GM21423 (cell line): ENCODE results near the gene GAD1.

Experiments
- ATAC-seq: cut with Tn5 transposase; IDR thresholded peaks from one replicate; pipeline ENCODE4 v1.9.1; 2021; ENCODE audit warnings: mild to moderate bottlenecking, moderate library complexity; ENCODE audit not compliant: unreplicated experiment

The GAD1 gene

DNA sequence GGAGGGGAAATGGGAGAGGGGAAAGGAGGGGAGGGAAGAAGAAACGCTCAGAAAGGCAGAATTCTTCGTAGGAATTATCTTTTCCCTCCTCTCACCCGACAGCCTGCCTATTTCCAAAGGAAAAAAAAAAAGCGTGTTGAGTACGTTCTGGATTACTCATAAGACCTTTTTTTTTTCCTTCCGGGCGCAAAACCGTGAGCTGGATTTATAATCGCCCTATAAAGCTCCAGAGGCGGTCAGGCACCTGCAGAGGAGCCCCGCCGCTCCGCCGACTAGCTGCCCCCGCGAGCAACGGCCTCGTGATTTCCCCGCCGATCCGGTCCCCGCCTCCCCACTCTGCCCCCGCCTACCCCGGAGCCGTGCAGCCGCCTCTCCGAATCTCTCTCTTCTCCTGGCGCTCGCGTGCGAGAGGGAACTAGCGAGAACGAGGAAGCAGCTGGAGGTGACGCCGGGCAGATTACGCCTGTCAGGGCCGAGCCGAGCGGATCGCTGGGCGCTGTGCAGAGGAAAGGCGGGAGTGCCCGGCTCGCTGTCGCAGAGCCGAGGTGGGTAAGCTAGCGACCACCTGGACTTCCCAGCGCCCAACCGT is at the start of gene GAD1:
TSS of gene GAD1 (plus strand) at position 384 of the 589 bp plus-strand sequence. CDS start 1,705 bp downstream, outside the sequence.
- no peak for ATAC-seq

- peak; percentile 51 for ATAC-seq
These were observed 46.6 kb upstream of the GAD1 start, which contains the start of gene ERICH2 for GRCh38 chr2:170770008-170770605. ERICH2 (plus strand) TSS chr2:170770378; CDS start chr2:170770682, 304 bp downstream.

- peak; percentile 84 for ATAC-seq
These were observed 45.9 kb upstream of the GAD1 start for GRCh38 chr2:170770606-170771420.

DNA sequence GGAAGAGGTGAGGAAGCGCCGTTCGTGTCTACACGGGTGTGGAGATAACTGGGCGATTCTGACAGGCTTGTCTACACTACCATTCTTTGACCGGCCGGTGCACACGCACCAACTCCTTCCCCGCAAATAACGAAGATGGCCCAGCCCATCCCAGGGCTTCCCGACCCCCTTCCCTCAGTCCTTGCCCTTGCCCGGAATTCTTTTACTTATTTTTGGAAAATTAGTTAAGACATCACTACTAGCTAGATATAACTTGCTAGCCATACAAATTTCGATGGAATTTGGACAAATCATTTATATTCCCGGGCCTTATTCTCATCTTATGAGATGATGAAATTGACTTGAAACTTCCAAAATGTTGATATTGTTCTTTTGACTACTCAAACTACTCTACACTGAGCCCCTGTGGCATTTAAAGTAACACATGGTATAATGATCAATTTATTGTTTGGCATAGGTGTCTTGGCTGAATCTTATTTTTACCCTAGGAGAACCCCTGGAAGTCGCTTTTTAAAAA is 45.2 kb upstream of the GAD1 start:
- no peak for ATAC-seq

GRCh38 chr2:170772295-170772694 is 44.4 kb upstream of the GAD1 start:
- no peak for ATAC-seq

GRCh38 chr2:170774074-170774473 is 42.6 kb upstream of the GAD1 start:
- no peak for ATAC-seq

GRCh38 chr2:170778900-170779299 is 37.8 kb upstream of the GAD1 start:
- no peak for ATAC-seq

DNA sequence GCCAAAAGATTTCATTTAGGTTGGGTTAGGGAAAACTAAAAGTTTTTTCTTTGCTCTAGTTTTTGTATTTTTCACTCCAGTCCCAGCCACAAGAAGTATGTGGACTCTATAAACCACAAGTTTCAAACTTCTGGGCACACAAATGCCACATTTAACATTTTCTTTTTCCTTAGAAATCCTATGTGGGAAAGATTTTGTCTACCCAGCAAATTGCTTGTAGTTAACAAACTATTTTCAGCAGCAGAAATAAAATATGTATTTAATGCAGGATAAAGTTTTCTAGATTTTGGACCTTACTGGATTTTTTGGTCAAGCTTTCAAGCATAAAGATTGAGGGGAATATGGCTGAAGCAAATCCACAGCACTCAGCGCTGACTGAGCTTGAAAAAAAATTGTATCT is 37.4 kb upstream of the GAD1 start:
- ATAC-seq: no peak

- ATAC-seq: no peak
These were observed 34.0 kb upstream of the GAD1 start for GRCh38 chr2:170782673-170783072.

GRCh38 chr2:170783549-170783948 is 33.1 kb upstream of the GAD1 start:
- no peak for ATAC-seq

DNA sequence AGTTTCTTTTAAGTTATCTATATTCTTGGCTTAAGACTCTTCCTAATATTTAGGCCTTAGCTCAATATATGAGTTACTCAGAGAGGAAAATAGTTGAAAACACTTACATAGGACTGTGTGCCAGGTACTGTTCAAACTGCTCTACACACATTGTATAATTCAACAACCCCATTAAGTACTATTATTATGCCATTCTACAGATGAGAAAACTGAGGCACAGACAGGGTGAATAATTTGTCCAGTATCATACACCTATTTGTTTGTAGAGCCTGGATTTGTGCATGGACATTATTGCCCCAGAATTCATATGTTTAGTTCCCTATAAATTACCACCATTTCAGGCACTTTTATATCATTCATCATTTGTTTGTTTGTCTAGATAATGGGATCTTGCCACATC is 17.7 kb upstream of the GAD1 start:
- no peak for ATAC-seq

GRCh38 chr2:170806548-170806947 is 10.1 kb upstream of the GAD1 start:
- no peak for ATAC-seq

- ATAC-seq: no peak
These were observed 3.7 kb upstream of the GAD1 start for GRCh38 chr2:170812710-170813600.

DNA sequence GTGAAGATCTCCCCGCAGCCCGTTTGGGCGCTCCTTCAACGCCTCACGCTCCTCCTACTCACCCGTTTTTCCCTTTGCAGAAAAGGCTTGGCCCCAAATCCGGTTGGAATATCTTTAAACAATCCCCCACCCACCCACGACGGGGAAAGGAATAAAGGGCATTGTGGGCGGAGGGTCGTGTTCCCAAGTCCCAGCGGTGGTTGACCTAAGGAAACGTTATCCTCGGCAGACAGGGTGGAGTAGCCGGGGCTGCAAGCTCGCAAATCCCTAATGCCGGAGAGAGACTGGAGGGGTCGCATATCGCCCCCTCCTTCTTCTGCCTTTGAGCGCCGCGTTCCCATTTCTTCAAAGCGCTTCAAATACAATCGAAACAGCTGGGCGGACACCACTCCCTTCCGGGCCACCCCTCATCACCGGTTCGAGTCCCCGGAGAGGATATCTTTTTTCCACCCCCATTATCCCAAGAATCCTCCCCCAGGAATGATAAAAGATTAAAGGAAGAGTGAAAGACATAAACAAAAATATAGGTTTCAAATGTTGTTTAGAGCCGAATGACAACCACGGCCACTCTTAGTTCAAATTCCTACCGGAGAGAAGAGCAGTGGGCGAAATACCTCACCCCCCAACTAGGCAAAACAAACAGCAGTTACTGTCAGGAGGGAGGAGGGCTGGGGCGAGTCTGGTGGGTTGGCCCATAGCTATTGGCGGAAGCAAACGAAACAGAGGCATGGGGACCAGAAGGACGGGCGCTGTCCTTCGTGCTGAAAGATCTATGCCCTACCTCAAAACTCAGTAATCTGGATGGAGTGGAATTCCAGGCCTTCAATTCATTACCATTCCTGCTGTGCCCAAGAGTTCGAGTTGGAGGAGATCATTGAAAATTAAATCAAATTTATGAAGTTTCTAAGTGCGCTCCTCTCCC is 2.8 kb upstream of the GAD1 start:
- no peak for ATAC-seq

GRCh38 chr2:170814533-170815230 is 2.0 kb upstream of the GAD1 start:
- ATAC-seq: no peak

GRCh38 chr2:170815311-170815710 is 1.4 kb upstream of the GAD1 start:
- no peak for ATAC-seq

DNA sequence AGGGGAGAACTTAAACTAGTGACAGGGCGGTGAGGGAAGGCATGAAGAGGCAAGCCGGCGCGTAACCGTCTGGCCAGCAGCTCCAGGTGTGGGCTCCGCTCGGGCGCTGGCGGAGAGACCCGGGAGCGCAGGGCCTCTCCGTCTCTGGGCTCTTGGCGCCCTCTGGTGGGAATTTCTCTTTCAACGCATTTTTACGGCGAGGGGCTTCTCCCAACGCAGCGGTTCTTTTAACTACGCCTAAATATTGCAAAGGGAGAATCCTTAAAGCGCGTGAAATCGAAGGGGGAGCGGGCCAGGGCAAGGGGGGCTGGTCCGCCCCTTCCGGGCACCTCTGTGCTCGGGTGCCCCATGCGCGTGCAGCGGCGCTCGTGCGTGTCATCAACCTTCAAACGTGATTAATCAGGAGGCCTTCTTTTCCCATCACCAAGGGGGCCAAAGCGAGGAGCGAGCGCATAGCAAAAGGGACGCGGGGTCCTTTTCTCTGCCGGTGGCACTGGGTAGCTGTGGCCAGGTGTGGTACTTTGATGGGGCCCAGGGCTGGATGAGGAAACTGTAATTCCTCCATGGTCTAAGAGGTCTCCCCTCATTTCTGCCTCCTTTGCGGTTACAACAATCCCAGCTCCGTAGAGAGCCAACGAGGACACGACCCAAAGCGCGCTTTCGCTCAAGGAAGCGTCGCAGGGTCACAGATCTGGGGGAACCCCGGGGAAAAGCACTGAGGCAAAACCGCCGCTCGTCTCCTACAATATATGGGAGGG is 762 bp upstream of the GAD1 start:
- ATAC-seq: no peak
